Motor neuron (in vitro differentiated cells): ENCODE data around the gene DENND4A. TPM values are rescaled to one million over a fixed set of nuclear protein-coding genes. Genes with fewer than 3 reads are reported as not detected.
"Not testable (repeated sequence)": the region's sequence is repeated elsewhere in the genome, so short reads cannot be mapped to it uniquely, and the experiment has no call there.

Source experiments
- ATAC-seq, 8 experiments: fragments of 200-7000 bp; cut with Tn5 transposase; replicated peaks in 6 of 8; 2 replicates each; pipeline ENCODE4 v1.8.0; 2021; ENCODE audit warnings: mild to moderate bottlenecking in 8 of 8, moderate library complexity in 8 of 8
- H3K27ac ChIP-seq, 2 donors: fragments of 250-450 bp; sonication (Bioruptor Pico); 2 replicates each; pipeline ENCODE4 v1.9.0; 2021; ENCODE audit warnings: antibody characterized with exemption in 2 of 2, mild to moderate bottlenecking in 2 of 2, moderate library complexity in 1 of 2
- H3K4me1 ChIP-seq, 2 donors: fragments of 250-450 bp; sonication (Bioruptor Pico); replicated peaks in 1 of 2; 2 replicates each; pipeline ENCODE4 v1.6.1; 2021; ENCODE audit warnings: antibody characterized with exemption in 2 of 2, mild to moderate bottlenecking in 2 of 2, moderate library complexity in 1 of 2
- H3K4me3 ChIP-seq, 5 donors: fragments of 250-450 bp; sonication (Bioruptor Pico); 2 replicates each; pipeline ENCODE4 v1.9.0; 2021; ENCODE audit warnings: antibody characterized with exemption in 5 of 5, mild to moderate bottlenecking in 5 of 5, moderate library complexity in 4 of 5
- WGBS, 10 experiments: fragments of 450-650 bp; shearing (Covaris generic); methylation state at CpG; one replicate each; pipeline ENCODE4 v1.0.0; 2022; 5-methylcytosine and 5-hydroxymethylcytosine counted together
- in situ Hi-C, 9 experiments: fragments of 400-800 bp; cut with MboI; loops; one replicate each; pipeline ENCODE4 v1.15.0; 2021; ENCODE audit warnings: low sequenced_read_pairs in 9 of 9, low pct_unique_long_range_greater_than_20kb in 2 of 9; ENCODE audit not compliant: unreplicated experiment in 9 of 9
- total RNA-seq, 8 experiments: library from RNA; unstranded; fragments of 300-600 nt; gene quantifications; 2 replicates each; pipeline versions ENCODE4 v1.2.3 to v1.2.4, GENCODE V29; 2022

The DENND4A gene
- total RNA-seq, 8 experiments from 2014 or later: 13.7 to 34.8 (median 23.4) TPM

DNA sequence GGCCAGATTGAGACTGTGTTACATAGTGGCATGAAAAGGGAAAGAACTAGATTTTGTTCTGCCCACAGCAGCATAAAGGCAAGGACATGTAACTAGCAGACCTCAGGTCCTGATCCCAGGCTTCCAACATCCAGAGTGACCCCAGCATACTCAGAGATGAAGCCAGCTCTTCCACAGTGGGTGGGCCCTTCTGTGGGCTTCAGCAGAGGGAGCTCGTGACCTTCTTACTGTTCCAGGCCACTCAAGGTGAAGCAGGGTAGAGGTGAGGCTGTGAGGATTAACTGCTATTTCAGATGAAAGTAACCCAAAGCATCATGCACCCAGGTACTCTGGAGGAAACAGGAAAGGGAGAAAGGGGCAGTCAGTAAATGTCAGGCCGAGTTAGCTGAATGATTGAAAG lies 171.3 kb downstream of the DENND4A start:
- in situ Hi-C loops: no loop called here
- no peak overlapping the region for H3K4me3 ChIP-seq
- H3K4me1 ChIP-seq: no peaks in the 10 kb centered on the region
- no peak for ATAC-seq
- 57 to 80% (median 65%) methylated on average over 1 to 2 of the region's 2 CpGs; no CpG with 5 or more reads in 7 of the 10 experiments for whole genome bisulfite sequencing, 10 experiments
- no peak overlapping the region for H3K27ac ChIP-seq

DNA sequence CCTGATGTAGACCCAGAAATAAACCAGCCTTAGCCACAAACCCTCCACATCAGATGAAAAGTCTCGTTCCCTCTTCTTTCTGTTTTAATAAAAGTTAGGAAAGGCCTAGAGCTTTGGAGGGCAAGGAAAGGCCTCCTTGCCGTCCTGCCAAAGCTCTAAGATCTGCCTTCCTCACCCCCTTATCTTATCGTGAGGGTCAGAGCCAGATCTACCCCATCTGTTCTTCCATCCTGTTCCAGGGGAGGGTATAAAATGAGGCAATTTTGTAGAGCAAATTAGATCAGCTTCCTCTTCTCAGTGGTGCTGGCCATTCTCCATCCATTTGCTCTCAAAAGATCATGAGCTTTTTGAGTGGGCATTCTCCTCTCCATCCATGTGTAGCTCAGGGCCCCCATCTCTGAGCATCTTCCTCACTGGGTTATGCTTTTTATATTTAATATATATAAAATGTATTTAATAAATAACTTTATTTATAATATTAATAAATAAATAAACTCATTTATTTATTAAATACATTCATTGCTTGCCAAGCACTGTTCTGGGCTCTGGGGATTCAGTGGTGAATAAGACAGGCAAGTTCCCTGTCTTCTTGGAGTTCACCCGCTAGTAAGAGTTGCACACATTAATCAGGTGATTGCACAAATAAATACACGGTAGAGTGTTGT lies 172.3 kb downstream of the DENND4A start:
- Histone ChIP-seq H3K4me3 (no peak overlapping the region), H3K4me1 (no peaks in the 10 kb centered on the region), H3K27ac (no peak overlapping the region)
- ATAC-seq: no peak
- in situ Hi-C loops: no loop called here
- whole genome bisulfite sequencing, 10 experiments: 61 to 92% (median 78%) methylated on average over 1 to 5 of the region's 5 CpGs

DNA sequence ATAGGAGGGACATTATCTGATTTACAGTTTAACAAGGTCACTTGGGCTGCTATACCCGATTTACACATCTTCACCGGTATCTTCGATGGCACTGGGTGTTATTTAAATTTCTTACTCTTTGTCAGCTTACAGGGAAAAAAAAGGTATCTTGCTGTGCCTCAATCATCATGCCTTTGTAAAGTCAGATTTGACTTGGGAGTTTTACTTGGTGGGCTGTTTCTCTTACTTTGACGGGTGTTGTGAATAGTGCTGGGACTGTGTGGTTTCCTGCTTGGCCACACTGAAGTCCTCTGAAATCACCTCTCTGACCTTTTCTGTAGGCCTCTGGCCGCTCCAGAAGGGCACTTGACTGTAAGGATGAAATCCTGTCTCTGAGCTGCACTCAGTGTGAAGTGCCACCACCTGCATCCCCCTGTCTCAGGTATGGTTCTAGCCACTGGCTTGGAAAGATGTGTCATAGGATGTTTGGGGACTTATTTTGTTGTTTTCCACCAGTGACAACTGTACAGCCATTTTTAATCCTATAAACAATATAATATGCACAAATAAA lies 173.5 kb downstream of the DENND4A start:
- in situ Hi-C loops: no loop called here
- Histone ChIP-seq H3K4me3 (no peak overlapping the region), H3K4me1 (no peaks in the 10 kb centered on the region), H3K27ac (no peak overlapping the region)
- ATAC-seq: no peak
- WGBS, 10 experiments: 16 to 100% (median 19%) methylated on average over 1 to 4 of the region's 5 CpGs; no CpG with 5 or more reads in 5 of the 10 experiments

DNA sequence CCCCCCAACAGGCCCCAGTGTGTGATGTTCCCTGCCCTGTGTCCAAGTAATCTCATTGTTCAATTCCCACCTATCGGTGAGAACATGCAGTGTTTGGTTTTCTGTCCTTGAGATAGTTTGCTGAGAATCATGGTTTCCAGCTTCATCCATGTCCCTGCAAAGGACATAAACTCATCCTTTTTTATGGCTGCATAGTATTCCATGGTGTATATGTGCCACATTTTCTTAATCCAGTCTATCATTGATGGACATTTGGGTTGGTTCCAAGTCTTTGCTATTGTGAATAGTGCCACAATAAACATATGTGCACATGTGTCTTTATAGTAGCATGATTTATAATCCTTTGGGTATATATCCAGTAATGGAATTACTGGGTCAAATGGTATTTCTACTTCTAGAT lies 176.2 kb downstream of the DENND4A start:
- H3K4me1 ChIP-seq: peaks cover 10 to 11% of the 10 kb centered on the region in 2 donors
- H3K4me3 ChIP-seq, ATAC-seq, in situ Hi-C loops, H3K27ac ChIP-seq: not testable (repeated sequence)
- no CpG with 5 or more reads among the region's 1 CpG for WGBS, 10 experiments

DNA sequence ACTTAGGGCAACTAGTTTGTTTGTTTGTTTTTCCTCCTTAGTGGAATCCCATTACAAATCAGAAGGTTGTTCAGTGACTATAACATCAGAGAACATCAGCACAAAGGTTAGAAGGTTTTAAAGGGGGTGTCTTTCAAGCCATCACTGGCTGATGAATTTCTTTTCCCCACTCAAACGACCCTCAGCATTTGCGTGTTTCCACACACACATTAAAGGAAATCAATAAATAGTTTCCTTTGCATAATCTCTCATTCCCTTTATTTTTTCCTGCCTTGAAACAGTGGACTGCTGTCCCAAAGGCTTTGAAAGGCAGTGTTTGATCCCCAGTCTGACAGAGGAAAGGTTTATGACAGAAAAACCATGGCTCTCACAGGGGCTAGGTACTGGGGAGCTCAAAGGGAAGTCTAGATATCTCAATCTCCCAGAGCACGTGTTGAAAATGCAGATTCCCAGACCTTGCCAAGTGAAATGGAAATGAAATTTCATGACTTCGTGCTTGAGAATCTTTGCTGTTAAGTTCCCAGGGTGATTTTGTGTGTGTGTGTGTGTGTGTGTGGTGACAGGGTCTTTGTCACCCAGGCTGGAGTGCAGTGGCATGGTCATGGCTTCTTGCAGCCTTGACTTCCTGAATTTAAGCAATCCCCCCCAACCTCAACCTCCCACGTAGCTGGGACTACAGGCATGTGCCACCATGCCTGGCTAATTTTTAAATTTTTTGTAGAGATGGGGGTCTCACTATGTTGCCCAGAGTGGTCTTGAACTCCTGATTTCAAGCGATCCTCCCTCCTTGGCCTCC lies 178.9 kb downstream of the DENND4A start:
- 63 to 89% (median 74%) methylated on average over 2 to 5 of the region's 6 CpGs; no CpG with 5 or more reads in 2 of the 10 experiments for WGBS, 10 experiments
- ATAC-seq: no peak
- H3K27ac ChIP-seq: no peak overlapping the region
- in situ Hi-C loops: no loop called here
- H3K4me3 ChIP-seq: no peak overlapping the region
- peaks cover 18 to 19% of the 10 kb centered on the region in 2 donors for H3K4me1 ChIP-seq

DNA sequence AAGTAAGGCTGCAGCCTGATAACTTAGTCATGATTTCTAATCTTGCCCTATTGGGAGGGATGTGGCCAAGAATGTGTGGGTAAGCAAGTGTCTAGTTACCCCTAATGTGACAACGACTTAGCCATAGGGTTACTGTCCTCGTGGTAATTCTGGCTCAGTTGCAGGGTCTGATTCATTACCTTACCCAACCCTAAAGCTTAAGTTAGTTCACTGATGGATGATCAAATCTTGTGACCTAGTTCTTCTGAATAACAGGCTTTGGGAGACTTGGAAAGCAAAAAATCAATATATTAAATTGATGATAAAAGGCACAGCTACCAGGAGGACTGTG lies 179.5 kb downstream of the DENND4A start:
- 0 to 78% (median 59%) methylated on average over 1 to 2 of the region's 2 CpGs; no CpG with 5 or more reads in 6 of the 10 experiments for WGBS, 10 experiments
- Histone ChIP-seq H3K27ac (no peak overlapping the region), H3K4me1 (peaks cover 18 to 19% of the 10 kb centered on the region in 2 donors), H3K4me3 (no peak overlapping the region)
- in situ Hi-C loops: no loop called here
- no peak for ATAC-seq

DNA sequence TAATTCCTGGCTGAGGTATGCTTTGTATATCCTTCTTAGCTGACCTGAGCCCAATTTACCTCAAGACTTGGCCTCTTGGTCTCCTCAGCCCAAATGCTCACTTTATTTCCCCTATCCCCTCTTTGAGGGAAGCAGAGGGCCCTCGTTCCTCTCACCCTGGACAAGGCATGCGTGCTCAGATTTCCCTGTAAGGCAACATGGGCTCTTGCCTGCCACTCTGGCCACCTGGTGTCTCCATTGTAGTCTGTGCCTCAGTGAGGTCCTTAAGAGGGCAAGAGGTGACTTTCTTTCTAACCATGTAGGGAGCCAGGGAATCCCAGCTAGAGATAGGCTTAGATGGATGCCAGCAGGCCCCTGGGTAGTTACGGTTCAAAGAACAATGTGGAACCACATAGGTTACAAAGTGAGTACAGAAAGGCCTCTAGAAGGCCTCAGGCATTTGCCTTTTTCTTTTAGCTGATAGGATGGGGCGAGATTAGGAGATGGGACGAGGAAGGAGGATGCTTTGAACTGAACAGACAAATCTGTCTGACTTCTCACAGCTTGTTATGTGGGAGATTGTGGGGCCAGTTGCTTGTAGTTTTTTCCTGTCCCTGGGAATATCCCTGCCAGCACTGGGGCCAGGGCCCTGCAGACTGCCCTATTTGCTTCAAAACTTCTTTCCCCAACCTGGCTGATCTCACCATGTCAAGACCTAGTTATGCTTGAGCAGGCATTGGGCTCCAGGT lies 180.0 kb downstream of the DENND4A start:
- in situ Hi-C loops: no loop called here
- no peak for ATAC-seq
- Histone ChIP-seq H3K4me1 (peaks cover 18 to 19% of the 10 kb centered on the region in 2 donors), H3K4me3 (peak overlapping the region in 2 of 5 donors; percentile 68 to 74), H3K27ac (peak overlapping the region in 1 of 2 donors; percentile 81)
- WGBS, 10 experiments: 67 to 100% (median 87%) methylated on average over 2 to 5 of the region's 5 CpGs; no CpG with 5 or more reads in 3 of the 10 experiments

DNA sequence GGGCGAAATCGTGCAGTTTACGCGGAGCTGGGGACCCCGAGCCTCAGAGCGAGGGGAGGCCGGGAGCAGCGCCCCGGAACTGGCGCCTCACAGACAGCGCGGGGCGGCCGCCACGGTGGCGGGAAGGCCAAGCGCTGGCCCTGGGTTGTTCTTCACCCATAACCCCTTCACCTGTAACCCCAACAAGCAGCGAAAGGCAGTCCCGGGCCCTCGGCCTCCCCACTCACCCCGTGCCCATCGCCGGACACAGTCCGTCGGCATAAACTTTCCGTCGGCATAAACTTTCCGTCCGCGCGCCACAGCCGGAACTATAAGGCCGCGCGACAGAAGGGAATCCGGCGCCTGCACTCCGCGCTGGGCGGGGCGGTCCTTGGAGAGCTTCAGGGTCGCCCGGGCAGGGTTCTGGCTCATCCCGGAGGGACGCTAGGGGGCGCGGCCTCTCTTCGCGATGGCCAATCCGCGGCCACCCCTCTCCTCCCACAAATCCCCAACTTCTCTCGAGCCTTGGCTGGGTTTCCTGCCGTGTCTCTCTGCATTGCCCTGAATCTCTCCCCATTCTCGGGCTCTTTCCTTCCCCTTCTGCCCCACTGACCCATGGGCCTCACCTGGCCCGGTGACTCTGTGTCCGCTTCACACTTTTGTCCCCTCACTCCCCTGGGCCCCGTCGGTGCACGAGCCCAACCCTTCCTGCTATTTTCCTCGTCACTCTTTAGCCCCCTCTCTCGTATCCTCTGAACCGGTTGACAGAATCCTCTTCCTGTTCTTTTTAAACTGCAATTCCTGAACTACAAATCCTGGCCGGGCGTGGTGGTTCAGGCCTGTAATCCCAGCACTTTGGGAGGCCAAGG lies 181.0 kb downstream of the DENND4A start, which contains the start of gene INTS14:
TSS of gene INTS14 (minus strand) at position 261 of the 848 bp plus-strand sequence. CDS start 3,751 bp downstream, outside the sequence.
- ATAC-seq: peak; percentile 94 to 99 (median 99)
- in situ Hi-C loops: no loop called here
- 0 to 10% (median 1%) methylated on average over 2 to 34 of the region's 64 CpGs; no CpG with 5 or more reads in 3 of the 10 experiments for WGBS, 10 experiments
- Histone ChIP-seq H3K4me3 (peak within 1 kb of the TSS; percentile 66 to 74 (median 68)), H3K27ac (peak within 1 kb of the TSS; percentile 69 to 81), H3K4me1 (peaks cover 18 to 19% of the 10 kb centered on the region in 2 donors)

Other genes with a start within 250 kb of the DENND4A start
- 10 to 100 TPM; 27.6 to 46.8 (median 32.9) TPM for gene INTS14, start 181.2 kb downstream of the DENND4A start, total RNA-seq
- gene SLC24A1, start 170.4 kb downstream of the DENND4A start, total RNA-seq: 10 to 100 TPM in 3 of 8 experiments, 1 to 10 TPM in 5; 2.0 to 17.7 (median 5.4) TPM
- 100 to 1,000 TPM; 111 to 174 (median 164) TPM for gene RAB11A, start 77.2 kb upstream of the DENND4A start, total RNA-seq